Measurements from ENCODE around the gene TANGO2.

DNA sequence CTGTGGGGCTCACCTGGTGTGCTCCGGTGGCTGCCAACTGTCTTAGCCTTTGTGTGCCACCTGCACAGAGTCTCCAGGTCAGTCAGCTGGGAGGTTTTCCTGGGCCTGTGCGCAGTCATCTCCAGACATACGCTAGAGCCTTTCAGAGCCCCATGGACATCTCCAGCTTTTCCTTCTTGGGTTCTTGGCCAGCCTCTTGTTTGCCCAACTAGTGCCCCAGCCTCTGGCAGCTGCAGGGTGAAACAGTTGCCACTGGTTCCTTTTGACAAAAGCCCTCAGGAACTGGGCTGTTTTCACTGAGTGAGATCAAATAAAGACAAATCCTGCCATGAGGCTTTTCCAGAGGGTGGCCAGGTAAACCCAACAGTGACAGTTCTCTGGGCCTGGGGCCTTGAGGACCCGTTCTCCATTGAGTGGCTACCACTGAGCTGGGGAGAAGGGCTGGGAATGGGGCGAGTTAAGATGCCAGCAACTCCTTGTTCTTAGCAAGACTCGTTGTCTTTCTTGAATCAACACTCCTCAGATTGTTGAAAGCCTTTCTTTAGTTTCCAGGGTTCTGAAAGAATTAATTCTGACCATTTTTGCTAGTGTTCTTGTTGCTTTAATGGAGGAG is 78.3 kb downstream of the TANGO2 start:
- TF ChIP-seq YY1 (IDR thresholded peaks at IDR 0.05; ENCODE audit: insufficient read depth, insufficient read length) (no peak), ZNF274 (IDR thresholded peaks at IDR 0.05; ENCODE audit: low read depth, low read length) (no peak)
